B cell (primary cell): Measurements from ENCODE around the gene LGR5.
"Not testable (repeated sequence)": the region's sequence is repeated elsewhere in the genome, so short reads cannot be mapped to it uniquely, and the experiment has no call there.

Source experiments
- CTCF ChIP-seq: fragments of 200-600 bp; IDR thresholded peaks from one replicate; pipeline ENCODE4 v1.8.0; 2022; ENCODE audit warnings: antibody characterized with exemption, mild to moderate bottlenecking
- EZH2 ChIP-seq: IDR thresholded peaks from 2 replicates; pipeline ENCODE4 v1.6.1; 2012; ENCODE audit warnings: borderline replicate concordance, low read depth, mild to moderate bottlenecking, moderate library complexity, low read length; ENCODE audit not compliant: insufficient read depth, poor library complexity, severe bottlenecking

- TF ChIP-seq CTCF, EZH2: not testable (repeated sequence)
These were observed 51.2 kb downstream of the LGR5 start for GRCh38 chr12:71490844-71491243.
